Stomach (tissue), 9 donors: ENCODE measurements around the gene TENM4. TPM values are rescaled to one million over a fixed set of nuclear protein-coding genes. Genes with fewer than 3 reads are reported as not detected.

ENCODE experiments used
- DNase-seq, 2 donors: peaks; one replicate each; pipeline versions ENCODE4 v3.0.0 to v3.0.0-alpha.2; 2013 to 2019
- H3K27ac ChIP-seq, 5 donors: fragments of 200-600 bp in 4 of 5; sonication (generic) in 4 of 5; one replicate each; pipeline ENCODE4 v1.5.1; 2013 to 2019; ENCODE audit warnings: mild to moderate bottlenecking in 1 of 5, moderate library complexity in 1 of 5
- H3K27me3 ChIP-seq, 3 donors: fragments of 200-600 bp; sonication (generic); one replicate each; pipeline ENCODE4 v1.5.1; 2017 to 2019; ENCODE audit warnings: mixed run types in 1 of 3
- H3K36me3 ChIP-seq, 4 donors: fragments of 200-600 bp; sonication (generic); 1 replicate in 3 of 4; 2 replicates in 1 of 4; pipeline ENCODE4 v1.5.1; 2016 to 2019
- H3K4me1 ChIP-seq, 4 donors: fragments of 200-600 bp; sonication (generic); one replicate each; pipeline ENCODE4 v1.5.1; 2016 to 2019
- H3K4me3 ChIP-seq, 4 donors: fragments of 200-600 bp; sonication (generic) in 3 of 4; one replicate each; pipeline ENCODE4 v1.5.1; 2016 to 2019; ENCODE audit warnings: mild to moderate bottlenecking in 1 of 4
- H3K9me3 ChIP-seq, 4 donors: fragments of 200-600 bp; sonication (generic); one replicate each; pipeline ENCODE4 v1.5.1; 2016 to 2019
- CTCF ChIP-seq, 7 experiments: fragments of 450-650 bp in 4 of 7; fragments of 200-600 bp in 3 of 7; sonication (generic) in 3 of 7; IDR thresholded peaks; one replicate each; pipeline ENCODE4 v1.5.1; 2016 to 2019; ENCODE audit warnings: antibody characterized with exemption in 7 of 7, control low read depth in 2 of 7, mild to moderate bottlenecking in 1 of 7
- EP300 ChIP-seq: sonication (generic); formaldehyde crosslinking; IDR thresholded peaks from one replicate; pipeline ENCODE4 v1.6.1; 2017; ENCODE audit warnings: antibody characterized with exemption
- POLR2A ChIP-seq, 4 donors: fragments of 450-650 bp; IDR thresholded peaks; one replicate each; pipeline ENCODE4 v1.6.1; 2016; ENCODE audit warnings: antibody characterized with exemption in 4 of 4, control low read depth in 2 of 4, mild to moderate bottlenecking in 1 of 4, moderate library complexity in 1 of 4
- POLR2AphosphoS5 ChIP-seq, 3 donors: sonication (generic); formaldehyde crosslinking; IDR thresholded peaks; one replicate each; pipeline ENCODE4 v1.6.1; 2016; ENCODE audit warnings: antibody characterized with exemption in 3 of 3
- WGBS, 5 donors: extraction: QIAGEN DNeasy Blood & Tissue Kit in 3 of 5; methylation state at CpG; one replicate each; pipeline versions ENCODE4 v1.1.5 to v1.1.7; 2013 to 2018; 5-methylcytosine and 5-hydroxymethylcytosine counted together
- intact Hi-C: fragments of 100-400 bp; cut with DNase I; formaldehyde crosslinking; loops from one replicate; pipeline ENCODE4 v1.15.1; 2023; ENCODE audit warnings: low total_unique reads
- polyA plus RNA-seq, 3 donors: library from polyadenylated mRNA; stranded (reverse); fragments of 200-250 nt; gene quantifications; one replicate each; pipeline ENCODE4 v1.2.3, GENCODE V29; 2013
- total RNA-seq, 5 donors: library from RNA; depleted of rRNA; stranded (reverse); fragments of >200 nt; gene quantifications; one replicate each; pipeline versions ENCODE4 v1.1.0 to v1.2.3, GENCODE V29; 2014 to 2016
- donor health status: healthy with polysubstance abuse.
- donor health status: Bipolar disorder and iron deficiency.
- donor health status: healthy.

Gene TENM4
- total and polyA plus RNA-seq, 8 donors = 0.06 to 13.2 (median 0.87) TPM; not detected in 1

- no peaks in the 10 kb centered on the region for H3K36me3 ChIP-seq
- DNase-seq = no peak
- intact Hi-C loops = no loop called here
- H3K27ac ChIP-seq = no peak overlapping the region
- no peaks in the 10 kb centered on the region for H3K4me1 ChIP-seq
- no peak overlapping the region for H3K4me3 ChIP-seq
- 83 to 98% (median 89%) methylated on average over 4 of the region's 4 CpGs for WGBS, 5 donors
- H3K27me3 ChIP-seq = no peaks in the 10 kb centered on the region
- no peaks in the 10 kb centered on the region for H3K9me3 ChIP-seq
- TF ChIP-seq POLR2AphosphoS5 (IDR thresholded peaks at IDR 0.05) (no peak), EP300 (no peak), CTCF (IDR thresholded peaks at IDR 0.05) (no peak), POLR2A (IDR thresholded peaks at IDR 0.05) (no peak)
Measured at GRCh38 chr11:79363256-79363655, 77.6 kb downstream of the TENM4 start.

GRCh38 chr11:79362821-79363220 lies 78.0 kb downstream of the TENM4 start:
- no peak for DNase-seq
- H3K27ac ChIP-seq = no peak overlapping the region
- H3K9me3 ChIP-seq = no peaks in the 10 kb centered on the region
- intact Hi-C loops = no loop called here
- no peak overlapping the region for H3K4me3 ChIP-seq
- H3K4me1 ChIP-seq = no peaks in the 10 kb centered on the region
- no peak for TF ChIP-seq POLR2A (IDR thresholded peaks at IDR 0.05)
- no peak for TF ChIP-seq EP300
- no peak for TF ChIP-seq POLR2AphosphoS5 (IDR thresholded peaks at IDR 0.05)
- TF ChIP-seq CTCF (IDR thresholded peaks at IDR 0.05) = no peak
- H3K27me3 ChIP-seq = no peaks in the 10 kb centered on the region
- WGBS, 5 donors = 88 to 94% (median 89%) methylated on average over 4 of the region's 4 CpGs
- no peaks in the 10 kb centered on the region for H3K36me3 ChIP-seq

GRCh38 chr11:79362206-79362757 lies 78.5 kb downstream of the TENM4 start:
- Histone ChIP-seq H3K4me3 (no peak overlapping the region), H3K27me3 (no peaks in the 10 kb centered on the region), H3K9me3 (no peaks in the 10 kb centered on the region), H3K27ac (no peak overlapping the region), H3K36me3 (no peaks in the 10 kb centered on the region), H3K4me1 (no peaks in the 10 kb centered on the region)
- DNase-seq = no peak
- 84 to 94% (median 88%) methylated on average over 4 of the region's 4 CpGs for WGBS, 5 donors
- intact Hi-C loops = no loop called here
- TF ChIP-seq CTCF (IDR thresholded peaks at IDR 0.05) = no peak
- no peak for TF ChIP-seq POLR2AphosphoS5 (IDR thresholded peaks at IDR 0.05)
- no peak for TF ChIP-seq POLR2A (IDR thresholded peaks at IDR 0.05)
- no peak for TF ChIP-seq EP300

- H3K36me3 ChIP-seq = no peaks in the 10 kb centered on the region
- no peaks in the 10 kb centered on the region for H3K9me3 ChIP-seq
- no peak for DNase-seq
- no peaks in the 10 kb centered on the region for H3K27me3 ChIP-seq
- intact Hi-C loops = no loop called here
- WGBS, 5 donors = 69 to 84% (median 76%) methylated on average over 5 of the region's 5 CpGs
- TF ChIP-seq POLR2AphosphoS5 (IDR thresholded peaks at IDR 0.05) = no peak
- no peak for TF ChIP-seq POLR2A (IDR thresholded peaks at IDR 0.05)
- TF ChIP-seq CTCF (IDR thresholded peaks at IDR 0.05) = no peak
- TF ChIP-seq EP300 = no peak
- H3K27ac ChIP-seq = no peak overlapping the region
- H3K4me3 ChIP-seq = no peak overlapping the region
- H3K4me1 ChIP-seq = no peaks in the 10 kb centered on the region
Measured at GRCh38 chr11:79358258-79358657, 82.6 kb downstream of the TENM4 start.
